HFF-Myc (cell line): ENCODE data around the gene UNC13A.

Experiments
- DNase-seq: peaks from one replicate; pipeline ENCODE4 v3.0.0-alpha.2; 2011; ENCODE audit warnings: low read depth; ENCODE audit errors: extremely low read depth
- H3K4me3 ChIP-seq: replicated peaks from 2 replicates; pipeline ENCODE4 v1.5.1; 2011; ENCODE audit warnings: low read depth, mild to moderate bottlenecking, control low read depth, low read length
- TF ChIP-seq, protein P1 (sequence below): IDR thresholded peaks from 2 replicates; pipeline ENCODE4 v1.5.1; 2012; ENCODE audit warnings: mild to moderate bottlenecking, low read depth, low read length, control low read depth; ENCODE audit errors: missing control alignments

UNC13A gene

DNA sequence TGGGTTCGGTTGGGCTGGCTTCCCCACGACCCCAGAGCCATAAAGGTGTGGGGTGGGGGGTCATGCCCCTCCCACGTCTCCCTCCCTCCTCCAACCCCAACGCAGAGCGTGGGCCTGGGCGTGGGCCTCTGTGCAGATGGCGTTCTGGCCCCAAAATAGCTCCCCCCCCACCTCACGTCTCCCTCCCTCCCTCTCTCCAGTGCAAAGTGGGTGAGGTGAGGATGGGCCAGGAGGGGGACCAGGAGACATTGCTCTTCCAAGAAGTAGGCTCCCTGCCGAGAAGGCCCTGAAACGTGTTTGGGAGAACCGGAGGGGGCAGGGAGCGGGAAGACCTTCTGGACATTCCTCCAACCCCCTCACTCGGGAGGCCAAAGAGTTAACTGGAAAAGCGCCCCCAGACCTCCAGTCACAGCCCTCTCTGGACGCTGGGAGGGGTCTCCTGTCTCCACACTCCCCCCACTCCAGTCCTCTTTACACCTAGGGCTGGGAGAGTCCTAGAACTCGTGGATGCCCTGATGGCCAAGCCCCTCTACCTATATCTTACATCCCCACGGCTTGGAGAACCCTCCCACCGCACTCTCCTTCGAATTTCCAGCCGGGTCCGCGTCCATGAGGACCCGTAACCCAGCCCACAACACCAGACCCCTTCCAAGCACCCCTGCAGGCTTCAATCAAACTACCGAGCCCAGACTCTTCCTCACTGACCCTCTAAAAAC, 855 bp downstream of the UNC13A start:
- no peak for DNase-seq
- H3K4me3 ChIP-seq = no peak overlapping the region
- TF ChIP-seq, protein P1, sequence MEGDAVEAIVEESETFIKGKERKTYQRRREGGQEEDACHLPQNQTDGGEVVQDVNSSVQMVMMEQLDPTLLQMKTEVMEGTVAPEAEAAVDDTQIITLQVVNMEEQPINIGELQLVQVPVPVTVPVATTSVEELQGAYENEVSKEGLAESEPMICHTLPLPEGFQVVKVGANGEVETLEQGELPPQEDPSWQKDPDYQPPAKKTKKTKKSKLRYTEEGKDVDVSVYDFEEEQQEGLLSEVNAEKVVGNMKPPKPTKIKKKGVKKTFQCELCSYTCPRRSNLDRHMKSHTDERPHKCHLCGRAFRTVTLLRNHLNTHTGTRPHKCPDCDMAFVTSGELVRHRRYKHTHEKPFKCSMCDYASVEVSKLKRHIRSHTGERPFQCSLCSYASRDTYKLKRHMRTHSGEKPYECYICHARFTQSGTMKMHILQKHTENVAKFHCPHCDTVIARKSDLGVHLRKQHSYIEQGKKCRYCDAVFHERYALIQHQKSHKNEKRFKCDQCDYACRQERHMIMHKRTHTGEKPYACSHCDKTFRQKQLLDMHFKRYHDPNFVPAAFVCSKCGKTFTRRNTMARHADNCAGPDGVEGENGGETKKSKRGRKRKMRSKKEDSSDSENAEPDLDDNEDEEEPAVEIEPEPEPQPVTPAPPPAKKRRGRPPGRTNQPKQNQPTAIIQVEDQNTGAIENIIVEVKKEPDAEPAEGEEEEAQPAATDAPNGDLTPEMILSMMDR = no peak

GRCh38 chr19:17686592-17687024, 1.5 kb downstream of the UNC13A start:
- DNase-seq = no peak
- H3K4me3 ChIP-seq = no peak overlapping the region
- TF ChIP-seq, protein P1 = no peak

DNA sequence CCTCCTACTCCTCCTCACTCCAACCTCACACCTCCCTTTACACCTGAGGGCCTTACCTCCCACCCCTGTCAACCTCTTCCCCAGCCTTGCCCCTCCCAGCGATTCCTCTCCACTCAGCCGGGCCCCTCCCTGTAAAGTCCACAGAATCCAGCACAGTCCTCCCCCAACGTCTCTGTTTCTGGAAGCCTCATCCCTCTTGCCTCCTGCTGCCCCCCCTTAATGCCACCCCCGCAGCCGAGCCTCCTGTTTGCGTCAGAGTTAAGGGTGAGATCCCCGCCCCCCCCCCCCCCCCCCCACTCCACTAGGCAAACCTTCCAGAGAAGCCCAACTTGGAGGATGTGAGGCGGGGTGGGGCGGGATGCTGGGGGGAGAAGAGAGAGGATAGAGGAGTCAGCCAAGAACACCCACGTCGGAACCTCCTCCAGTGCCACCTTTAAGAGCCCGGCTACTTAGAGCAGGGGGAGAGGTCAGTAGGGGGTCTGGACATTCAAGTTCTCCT, 2.1 kb downstream of the UNC13A start:
- H3K4me3 ChIP-seq = no peak overlapping the region
- TF ChIP-seq, protein P1 = no peak
- DNase-seq = no peak

DNA sequence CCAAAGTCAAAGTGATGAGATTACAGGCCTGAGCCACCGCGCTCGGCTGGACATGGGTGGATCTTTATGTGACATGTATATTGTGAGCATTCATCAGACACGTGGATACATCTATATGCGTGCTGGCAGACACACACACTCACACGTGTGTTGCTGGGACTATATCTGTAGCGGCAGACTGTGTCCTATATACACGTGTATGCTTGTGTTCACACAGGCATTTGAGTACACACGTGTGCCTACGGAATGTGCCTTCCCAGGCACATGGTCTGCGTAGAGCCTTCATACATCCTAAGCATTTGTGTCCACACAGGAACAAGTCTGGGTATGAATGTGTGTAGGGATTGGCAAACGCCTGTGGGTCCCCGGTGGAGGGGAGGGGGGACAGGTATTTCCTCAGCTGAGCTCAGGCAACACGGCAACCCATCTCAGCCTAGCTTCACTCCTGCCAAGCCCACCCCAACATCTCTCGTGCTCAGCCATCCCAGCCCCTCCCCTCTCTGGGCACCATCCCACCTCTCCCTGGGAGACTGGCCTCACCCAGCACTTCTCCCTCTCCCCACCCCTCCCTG, 2.6 kb downstream of the UNC13A start:
- H3K4me3 ChIP-seq = no peak overlapping the region
- TF ChIP-seq, protein P1 = no peak
- DNase-seq = no peak

DNA sequence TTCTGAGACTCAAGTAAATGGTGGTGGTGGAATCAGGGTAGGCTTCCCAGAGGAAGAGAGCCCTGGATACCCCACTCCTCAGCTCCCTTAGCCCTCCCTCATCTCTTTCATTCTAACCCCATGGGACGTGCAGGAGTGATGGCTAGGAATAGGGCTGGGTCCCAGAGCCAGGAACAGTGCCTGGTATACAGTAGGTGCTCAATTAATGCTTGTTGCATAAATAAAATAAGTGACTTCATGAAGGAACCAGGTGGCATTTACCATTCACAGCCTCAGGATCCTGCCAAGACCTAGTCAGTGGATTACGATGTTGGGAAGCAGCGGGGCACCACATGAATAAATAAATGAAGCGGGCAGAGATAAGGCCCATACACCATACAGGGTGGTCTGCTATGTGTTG, 3.9 kb downstream of the UNC13A start:
- no peak overlapping the region for H3K4me3 ChIP-seq
- DNase-seq = no peak
- TF ChIP-seq, protein P1 = no peak

- TF ChIP-seq, protein P1 = no peak
- H3K4me3 ChIP-seq = no peak overlapping the region
- no peak for DNase-seq
These were observed 5.1 kb downstream of the UNC13A start for GRCh38 chr19:17683078-17683477.
